Liver (tissue), 9 donors: ENCODE data around the gene GPX5. TPM values are rescaled to one million over a fixed set of nuclear protein-coding genes. Genes with fewer than 3 reads are reported as not detected.

Experiments used
- DNase-seq: peaks from one replicate; pipeline ENCODE4 v3.0.0-alpha.2; 2017; ENCODE audit warnings: low spot score
- H3K27ac ChIP-seq, 2 donors: one replicate each; pipeline ENCODE4 v1.7.0; 2013; ENCODE audit warnings: inconsistent platforms in 2 of 2, low read length in 2 of 2, control low read depth in 1 of 2, low read depth in 1 of 2, mild to moderate bottlenecking in 1 of 2
- H3K27me3 ChIP-seq, 4 donors: one replicate each; pipeline versions ENCODE4 v1.6.1 to v1.7.0; 2013; ENCODE audit warnings: low read length in 3 of 4, inconsistent platforms in 1 of 4, mild to moderate bottlenecking in 1 of 4, moderate library complexity in 1 of 4; ENCODE audit not compliant: control insufficient read depth in 4 of 4, insufficient read depth in 4 of 4
- H3K36me3 ChIP-seq, 4 donors: one replicate each; pipeline versions ENCODE4 v1.6.1 to v1.7.0; 2013; ENCODE audit warnings: low read length in 3 of 4, mild to moderate bottlenecking in 3 of 4, low read depth in 1 of 4, moderate library complexity in 1 of 4; ENCODE audit not compliant: control insufficient read depth in 4 of 4, insufficient read depth in 3 of 4
- H3K4me1 ChIP-seq, 4 donors: one replicate each; pipeline versions ENCODE4 v1.6.1 to v1.7.0; 2013; ENCODE audit warnings: low read length in 3 of 4, mild to moderate bottlenecking in 3 of 4, moderate library complexity in 1 of 4; ENCODE audit not compliant: control insufficient read depth in 4 of 4, insufficient read depth in 4 of 4
- H3K4me3 ChIP-seq, 3 donors: one replicate each; pipeline versions ENCODE4 v1.6.1 to v1.7.0; 2013; ENCODE audit warnings: low read length in 3 of 3, control low read depth in 1 of 3, low read depth in 1 of 3, mild to moderate bottlenecking in 1 of 3
- H3K9ac ChIP-seq, 2 donors: one replicate each; pipeline ENCODE4 v1.7.0; 2013; ENCODE audit warnings: low read length in 2 of 2, mild to moderate bottlenecking in 2 of 2, moderate library complexity in 2 of 2, control low read depth in 1 of 2, low read depth in 1 of 2
- H3K9me3 ChIP-seq, 4 donors: one replicate each; pipeline versions ENCODE4 v1.6.1 to v1.7.0; 2013; ENCODE audit warnings: low read length in 3 of 4; ENCODE audit not compliant: control insufficient read depth in 4 of 4
- ATF3 ChIP-seq: IDR thresholded peaks from 2 replicates; pipeline ENCODE4 v1.6.1; 2016; ENCODE audit warnings: antibody characterized with exemption
- CTCF ChIP-seq: fragments of 150-350 bp; IDR thresholded peaks from 2 replicates; pipeline ENCODE4 v1.5.1; 2017; ENCODE audit warnings: improper control_type of control experiment, low read depth, low read length; ENCODE audit not compliant: missing input control
- EGR1 ChIP-seq, 2 donors: IDR thresholded peaks; 2 replicates each; pipeline ENCODE4 v1.6.1; 2016 to 2018; ENCODE audit warnings: antibody characterized with exemption in 2 of 2, low read depth in 2 of 2
- FOXA1 ChIP-seq: IDR thresholded peaks from 2 replicates; pipeline ENCODE4 v1.6.1; 2016; ENCODE audit warnings: antibody characterized with exemption
- FOXA2 ChIP-seq: IDR thresholded peaks from 2 replicates; pipeline ENCODE4 v1.6.1; 2016; ENCODE audit warnings: antibody characterized with exemption
- GABPA ChIP-seq, 2 donors: IDR thresholded peaks in 1 of 2; conservative IDR thresholded peaks in 1 of 2; 2 replicates each; pipeline ENCODE4 v1.6.1; 2016; ENCODE audit warnings: antibody characterized with exemption in 2 of 2, mild to moderate bottlenecking in 1 of 2, moderate library complexity in 1 of 2
- HNF4A ChIP-seq, 2 donors: conservative IDR thresholded peaks; 2 replicates each; pipeline ENCODE4 v1.6.1; 2016; ENCODE audit warnings: antibody characterized with exemption in 2 of 2, mild to moderate bottlenecking in 2 of 2
- HNF4G ChIP-seq: IDR thresholded peaks from 2 replicates; pipeline ENCODE4 v1.6.1; 2016; ENCODE audit warnings: antibody characterized with exemption
- JUND ChIP-seq, 2 donors: IDR thresholded peaks; 2 replicates each; pipeline ENCODE4 v1.6.1; 2016; ENCODE audit warnings: antibody characterized with exemption in 2 of 2
- MAX ChIP-seq: IDR thresholded peaks from 2 replicates; pipeline ENCODE4 v1.6.1; 2016; ENCODE audit warnings: antibody characterized with exemption
- NR2F2 ChIP-seq: IDR thresholded peaks from 2 replicates; pipeline ENCODE4 v1.6.1; 2016; ENCODE audit warnings: antibody characterized with exemption
- REST ChIP-seq: IDR thresholded peaks from 2 replicates; pipeline ENCODE4 v1.6.1; 2016; ENCODE audit warnings: antibody characterized with exemption, mild to moderate bottlenecking
- RXRA ChIP-seq, 2 donors: IDR thresholded peaks; 2 replicates each; pipeline ENCODE4 v1.6.1; 2017 to 2018; ENCODE audit warnings: antibody characterized with exemption in 2 of 2, mild to moderate bottlenecking in 1 of 2
- SP1 ChIP-seq: IDR thresholded peaks from 2 replicates; pipeline ENCODE4 v1.6.1; 2018; ENCODE audit warnings: antibody characterized with exemption, mild to moderate bottlenecking
- YY1 ChIP-seq: IDR thresholded peaks from 2 replicates; pipeline ENCODE4 v1.6.1; 2016; ENCODE audit warnings: antibody characterized with exemption, mild to moderate bottlenecking
- WGBS: extraction: QIAGEN DNeasy Blood & Tissue Kit; methylation state at CpG from one replicate; pipeline ENCODE4 v1.1.7; 2013; 5-methylcytosine and 5-hydroxymethylcytosine counted together
- polyA plus RNA-seq, 2 donors: library from polyadenylated mRNA; stranded (reverse) in 1 of 2; unstranded in 1 of 2; fragments of 200-250 nt in 1 of 2; fragments of >200 nt in 1 of 2; fragmentation: Nextera tagmentation in 1 of 2; extraction: Ambion mirVana in 1 of 2; gene quantifications; one replicate each; pipeline versions ENCODE4 v1.2.1 to v1.2.3, GENCODE V29; 2013 to 2015
- total RNA-seq, 2 donors: library from RNA; depleted of rRNA; stranded (reverse); fragments of >200 nt; gene quantifications; one replicate each; pipeline ENCODE4 v1.2.3, GENCODE V29; 2014
- donor health status: healthy.
- donor health status: healthy.
- donor health status: healthy.
- donor health status: healthy.
- donor health status: healthy.

Gene GPX5
- total and polyA plus RNA-seq, 4 donors, result not detected

GRCh38 chr6:28537509-28538140 lies 11.9 kb downstream of the GPX5 start:
- Histone ChIP-seq H3K36me3 (no peaks in the 10 kb centered on the region), H3K27me3 (no peaks in the 10 kb centered on the region), H3K9me3 (peaks cover 0 to 2% (median 0%) of the 10 kb centered on the region in 4 donors), H3K9ac (no peak overlapping the region), H3K4me1 (peaks cover 0 to 3% (median 0%) of the 10 kb centered on the region in 4 donors), H3K4me3 (no peak overlapping the region), H3K27ac (no peak overlapping the region)
- 52% methylated on average over 22 of the region's 22 CpGs for WGBS
- TF ChIP-seq MAX (no peak), ATF3 (no peak), FOXA2 (no peak), HNF4G (no peak), JUND (IDR thresholded peaks at IDR 0.05) (no peak), NR2F2 (no peak), RXRA (IDR thresholded peaks at IDR 0.05) (no peak), FOXA1 (no peak)
- DNase-seq, result no peak

- H3K9me3 ChIP-seq, result peaks cover 0 to 2% (median 0%) of the 10 kb centered on the region in 4 donors
- H3K9ac ChIP-seq, result no peak overlapping the region
- TF ChIP-seq HNF4A (conservative IDR thresholded peaks at IDR 0.05) (no peak), MAX (no peak), GABPA (IDR thresholded peaks at IDR 0.05 in 1 of 2, conservative IDR thresholded peaks at IDR 0.05 in 1 of 2) (no peak), NR2F2 (no peak), ATF3 (no peak), EGR1 (IDR thresholded peaks at IDR 0.05; ENCODE audit: low read depth in 2 of 2) (no peak), SP1 (no peak), FOXA2 (no peak), FOXA1 (no peak), CTCF (no peak)
- DNase-seq, result no peak
- no peaks in the 10 kb centered on the region for H3K27me3 ChIP-seq
- no peak overlapping the region for H3K4me3 ChIP-seq
- H3K36me3 ChIP-seq, result no peaks in the 10 kb centered on the region
- H3K27ac ChIP-seq, result no peak overlapping the region
- WGBS, result 57% methylated on average over 7 of the region's 7 CpGs
- H3K4me1 ChIP-seq, result peaks cover 0 to 6% (median 0%) of the 10 kb centered on the region in 4 donors
These were observed 16.3 kb downstream of the GPX5 start for GRCh38 chr6:28541996-28542395.

- H3K27me3 ChIP-seq, result no peaks in the 10 kb centered on the region
- peaks cover 0 to 6% (median 0%) of the 10 kb centered on the region in 4 donors for H3K4me1 ChIP-seq
- peak overlapping the region; percentile 8 to 32 (median 23) for H3K4me3 ChIP-seq
- no peak overlapping the region for H3K9ac ChIP-seq
- 7% methylated on average over 30 of the region's 30 CpGs for WGBS
- no peaks in the 10 kb centered on the region for H3K36me3 ChIP-seq
- H3K9me3 ChIP-seq, result peaks cover 0 to 2% (median 0%) of the 10 kb centered on the region in 4 donors
- H3K27ac ChIP-seq, result no peak overlapping the region
- peak; percentile 63 for DNase-seq
- TF ChIP-seq NR2F2 (no peak), FOXA2 (no peak), FOXA1 (no peak), YY1 (no peak), RXRA (IDR thresholded peaks at IDR 0.05) (peak in 1 of 2 donors; percentile 26), CTCF (peak; percentile 34), REST (no peak), HNF4G (no peak), EGR1 (IDR thresholded peaks at IDR 0.05; ENCODE audit: low read depth in 2 of 2) (peak in 1 of 2 donors; percentile 58), JUND (IDR thresholded peaks at IDR 0.05) (no peak)
These were observed 17.0 kb downstream of the GPX5 start for GRCh38 chr6:28542440-28543296.
